Astrocyte of the spinal cord (primary cell): Measurements from ENCODE around the gene CHMP3.
"Not testable (repeated sequence)": the region's sequence is repeated elsewhere in the genome, so short reads cannot be mapped to it uniquely, and the experiment has no call there.

Source experiments
- DNase-seq: peaks from one replicate; pipeline ENCODE4 v3.0.0; 2011; ENCODE audit warnings: low read depth, low spot score
- H3K4me3 ChIP-seq: 2 replicates; pipeline ENCODE4 v1.5.1; 2011; ENCODE audit warnings: low read depth, mild to moderate bottlenecking, low read length, moderate library complexity
- in situ Hi-C: cut with HindIII; loops from 2 replicates; pipeline ENCODE4 v1.10.0; 2017; ENCODE audit warnings: low sequenced_read_pairs
- TF ChIP-seq, protein P1 (sequence below): IDR thresholded peaks from 2 replicates; pipeline ENCODE4 v1.5.1; 2012; ENCODE audit warnings: low read depth, mild to moderate bottlenecking, low read length, inconsistent platforms

The CHMP3 gene

DNA sequence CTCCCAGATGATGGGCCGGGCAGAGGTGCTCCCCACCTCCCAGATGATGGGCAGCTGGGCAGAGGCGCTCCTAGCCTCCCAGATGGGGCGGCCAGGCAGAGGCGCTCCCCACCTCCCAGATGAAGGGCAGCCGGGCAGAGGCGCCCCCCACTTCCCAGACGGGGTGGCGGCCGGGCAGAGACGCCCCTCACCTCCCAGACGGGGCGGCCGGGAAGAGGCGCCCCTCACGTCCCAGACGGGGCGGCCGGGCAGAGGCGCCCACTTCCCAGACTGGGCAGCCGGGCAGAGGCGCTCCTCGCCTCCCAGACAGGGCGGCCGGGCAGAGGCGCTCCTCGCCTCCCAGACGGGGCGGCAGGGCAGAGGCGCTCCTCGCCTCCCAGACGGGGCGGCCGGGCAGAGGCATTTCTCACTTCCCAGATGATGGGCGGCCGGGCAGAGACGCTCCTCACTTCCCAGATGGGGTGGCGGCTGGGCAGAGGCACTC, 14.3 kb downstream of the CHMP3 start:
- in situ Hi-C loops, DNase-seq, H3K4me3 ChIP-seq: not testable (repeated sequence)

DNA sequence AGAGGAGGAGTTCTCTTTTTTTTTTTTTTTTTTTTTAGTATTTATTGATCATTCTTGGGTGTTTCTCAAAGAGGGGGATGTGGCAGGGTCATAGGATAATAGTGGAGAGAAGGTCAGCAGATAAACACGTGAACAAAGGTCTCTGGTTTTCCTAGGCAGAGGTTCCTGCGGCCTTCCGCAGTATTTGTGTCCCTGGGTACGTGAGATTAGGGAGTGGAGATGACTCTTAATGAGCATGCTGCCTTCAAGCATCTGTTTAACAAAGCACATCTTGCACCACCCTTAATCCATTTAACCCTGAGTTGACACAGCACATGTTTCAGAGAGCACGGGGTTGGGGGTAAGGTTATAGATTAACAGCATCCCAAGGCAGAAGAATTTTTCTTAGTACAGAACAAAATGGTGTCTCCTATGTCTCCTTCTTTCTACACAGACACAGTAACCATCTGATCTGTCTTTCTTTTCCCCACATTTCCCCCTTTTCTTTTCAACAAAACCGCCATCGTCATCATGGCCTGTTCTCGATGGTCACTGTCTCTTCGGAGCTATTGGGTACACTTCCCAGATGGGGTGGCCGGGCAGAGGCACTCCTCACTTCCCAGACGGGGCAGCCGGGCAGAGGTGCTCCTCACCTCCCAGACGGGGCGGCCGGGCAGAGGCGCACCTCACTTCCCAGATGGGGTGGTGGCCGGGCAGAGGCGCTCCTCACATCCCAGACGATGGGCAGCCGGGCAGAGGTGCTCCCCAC, 14.9 kb downstream of the CHMP3 start:
- DNase-seq, in situ Hi-C loops, H3K4me3 ChIP-seq: not testable (repeated sequence)

DNA sequence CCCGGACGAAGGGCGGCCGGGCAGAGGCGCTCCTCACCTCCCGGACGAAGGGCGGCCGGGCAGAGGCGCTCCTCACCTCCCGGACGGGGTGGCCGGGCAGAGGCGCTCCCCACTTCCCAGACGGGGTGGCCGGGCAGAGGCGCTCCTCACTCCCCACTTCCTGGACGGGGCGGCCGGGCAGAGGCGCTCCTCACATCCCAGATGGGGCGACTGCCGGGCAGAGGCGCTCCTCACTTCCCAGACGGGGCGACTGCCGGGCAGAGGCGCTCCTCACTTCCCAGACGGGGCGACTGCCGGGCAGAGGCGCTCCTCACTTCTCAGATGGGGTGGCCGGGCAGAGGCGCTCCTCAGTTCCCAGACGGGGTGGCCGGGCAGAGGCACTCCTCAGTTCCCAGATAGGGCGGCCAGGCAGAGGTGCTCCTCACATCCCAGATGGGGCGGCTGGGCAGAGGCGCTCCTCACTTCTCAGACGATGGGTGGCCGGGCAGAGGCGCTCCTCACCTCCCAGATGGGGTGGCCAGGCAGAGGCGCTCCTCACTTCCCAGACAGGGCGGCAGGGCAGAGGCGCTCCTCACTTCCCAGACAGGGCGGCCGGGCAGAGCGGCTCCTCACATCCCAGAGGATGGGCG, 17.8 kb downstream of the CHMP3 start:
- DNase-seq, in situ Hi-C loops, H3K4me3 ChIP-seq: not testable (repeated sequence)

DNA sequence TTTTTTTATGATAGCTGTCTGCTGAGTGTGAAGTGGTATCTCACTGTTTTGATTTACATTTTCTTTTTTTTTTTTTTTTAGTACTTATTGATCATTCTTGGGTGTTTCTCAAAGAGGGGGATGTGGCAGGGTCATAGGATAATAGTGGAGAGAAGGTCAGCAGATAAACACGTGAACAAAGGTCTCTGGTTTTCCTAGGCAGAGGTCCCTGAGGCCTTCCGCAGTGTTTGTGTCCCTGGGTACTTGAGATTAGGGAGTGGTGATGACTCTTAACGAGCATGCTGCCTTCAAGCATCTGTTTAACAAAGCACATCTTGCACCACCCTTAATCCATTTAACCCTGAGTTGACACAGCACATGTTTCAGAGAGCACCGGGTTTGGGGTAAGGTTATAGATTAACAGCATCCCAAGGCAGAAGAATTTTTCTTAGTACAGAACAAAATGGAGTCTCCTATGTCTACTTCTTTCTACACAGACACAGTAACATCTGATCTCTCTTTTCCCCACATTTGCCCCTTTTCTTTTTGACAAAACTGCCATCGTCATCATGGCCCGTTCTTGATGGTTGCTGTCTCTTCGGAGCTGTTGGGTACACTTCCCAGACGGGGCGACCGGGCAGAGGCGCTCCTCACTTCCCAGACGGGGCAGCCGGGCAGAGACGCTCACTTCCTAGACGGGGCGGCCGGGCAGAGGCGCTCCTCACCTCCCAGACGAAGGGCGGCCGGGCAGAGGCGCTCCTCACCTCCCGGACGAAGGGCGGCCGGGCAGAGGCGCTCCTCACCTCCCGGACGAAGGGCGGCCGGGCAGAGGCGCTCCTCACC, 18.8 kb downstream of the CHMP3 start:
- in situ Hi-C loops, DNase-seq, H3K4me3 ChIP-seq: not testable (repeated sequence)

DNA sequence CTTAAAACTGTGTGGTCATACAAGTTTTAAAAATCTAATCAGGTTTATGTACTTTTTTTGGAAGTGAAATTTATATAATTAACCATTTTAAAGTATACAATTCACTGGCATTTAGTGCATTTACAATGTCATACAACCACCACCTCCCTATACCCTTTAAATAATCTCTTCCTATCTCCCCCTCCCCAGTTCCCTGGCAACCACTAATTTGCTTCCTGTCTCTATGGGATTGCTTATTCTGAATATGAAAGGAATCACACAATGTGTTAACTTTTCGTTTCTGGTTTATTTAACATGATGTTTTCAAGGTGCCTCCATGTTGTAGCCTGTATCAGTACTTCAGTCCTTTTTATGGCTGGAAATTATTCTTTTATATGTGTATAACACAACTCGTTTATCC, 19.4 kb downstream of the CHMP3 start:
- TF ChIP-seq, protein P1, sequence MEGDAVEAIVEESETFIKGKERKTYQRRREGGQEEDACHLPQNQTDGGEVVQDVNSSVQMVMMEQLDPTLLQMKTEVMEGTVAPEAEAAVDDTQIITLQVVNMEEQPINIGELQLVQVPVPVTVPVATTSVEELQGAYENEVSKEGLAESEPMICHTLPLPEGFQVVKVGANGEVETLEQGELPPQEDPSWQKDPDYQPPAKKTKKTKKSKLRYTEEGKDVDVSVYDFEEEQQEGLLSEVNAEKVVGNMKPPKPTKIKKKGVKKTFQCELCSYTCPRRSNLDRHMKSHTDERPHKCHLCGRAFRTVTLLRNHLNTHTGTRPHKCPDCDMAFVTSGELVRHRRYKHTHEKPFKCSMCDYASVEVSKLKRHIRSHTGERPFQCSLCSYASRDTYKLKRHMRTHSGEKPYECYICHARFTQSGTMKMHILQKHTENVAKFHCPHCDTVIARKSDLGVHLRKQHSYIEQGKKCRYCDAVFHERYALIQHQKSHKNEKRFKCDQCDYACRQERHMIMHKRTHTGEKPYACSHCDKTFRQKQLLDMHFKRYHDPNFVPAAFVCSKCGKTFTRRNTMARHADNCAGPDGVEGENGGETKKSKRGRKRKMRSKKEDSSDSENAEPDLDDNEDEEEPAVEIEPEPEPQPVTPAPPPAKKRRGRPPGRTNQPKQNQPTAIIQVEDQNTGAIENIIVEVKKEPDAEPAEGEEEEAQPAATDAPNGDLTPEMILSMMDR: no peak
- no peak for DNase-seq
- in situ Hi-C loops: no loop called here
- no peak overlapping the region for H3K4me3 ChIP-seq

DNA sequence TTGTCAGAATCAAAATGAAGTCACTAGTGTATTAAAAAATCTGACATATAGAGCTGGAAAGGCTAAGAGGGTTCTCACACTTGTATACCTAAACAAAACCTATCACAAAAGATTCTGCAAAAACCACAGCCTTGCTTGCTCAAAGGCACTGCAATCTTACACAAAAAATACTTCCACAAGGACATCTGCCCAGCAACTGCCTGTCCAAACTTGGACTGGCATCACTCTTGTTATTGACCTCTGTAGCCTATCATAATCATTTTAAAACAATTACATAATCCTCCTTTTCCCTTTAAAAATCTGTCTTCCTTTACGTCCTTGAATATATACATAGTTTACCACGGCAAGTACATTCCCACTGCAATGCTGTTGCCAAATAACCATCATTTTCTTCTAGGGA, 19.9 kb downstream of the CHMP3 start:
- no peak for DNase-seq
- in situ Hi-C loops: no loop called here
- TF ChIP-seq, protein P1: no peak
- H3K4me3 ChIP-seq: no peak overlapping the region

DNA sequence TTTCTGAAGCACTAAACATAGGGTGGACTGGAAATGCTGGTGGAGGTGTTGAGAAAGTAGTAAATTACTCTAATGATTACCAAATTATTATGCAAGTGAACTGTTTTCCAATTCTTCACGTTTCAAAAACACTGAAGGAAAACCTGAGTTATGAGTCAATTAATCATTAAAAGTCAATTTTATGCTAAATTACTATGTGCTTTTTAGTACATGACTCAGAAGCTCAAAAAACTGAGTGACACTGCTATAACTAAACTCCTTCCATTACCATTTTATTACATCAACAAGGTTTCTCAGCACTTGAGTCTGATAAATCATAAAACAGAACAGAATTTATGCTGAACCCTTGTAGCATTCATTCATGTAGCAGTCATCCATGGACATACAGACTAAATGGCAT, 20.4 kb downstream of the CHMP3 start:
- no peak for DNase-seq
- TF ChIP-seq, protein P1: no peak
- H3K4me3 ChIP-seq: no peak overlapping the region
- in situ Hi-C loops: no loop called here

DNA sequence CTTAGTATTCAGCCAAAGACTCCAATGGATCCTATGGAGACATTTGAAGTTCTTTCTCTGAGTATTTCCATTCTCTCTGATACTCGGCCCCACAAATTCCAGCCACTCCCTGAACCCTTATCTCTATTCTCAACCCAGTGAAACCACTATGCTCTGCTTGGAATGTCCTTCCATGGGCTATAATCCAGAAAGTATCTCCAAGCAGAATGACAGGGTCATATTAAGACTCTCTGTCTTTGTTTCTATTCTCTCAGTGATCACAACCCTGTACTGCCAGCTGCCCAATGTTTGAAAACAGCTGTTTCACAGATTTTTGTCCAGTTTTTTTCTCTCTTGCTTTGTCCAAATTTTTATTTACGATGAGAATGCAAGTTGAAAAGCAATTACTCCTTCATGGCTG, 21.9 kb downstream of the CHMP3 start:
- in situ Hi-C loops: no loop called here

More for the DNA sequence above, 21.9 kb downstream of the CHMP3 start:
- TF ChIP-seq, protein P1: no peak
- H3K4me3 ChIP-seq: no peak overlapping the region
- DNase-seq: no peak
